HG03135 (cell line): ENCODE measurements around the gene HSD3B2.

Source experiments
- ATAC-seq: cut with Tn5 transposase; IDR thresholded peaks from one replicate; pipeline ENCODE4 v1.9.1; 2021; ENCODE audit warnings: mild to moderate bottlenecking, moderate library complexity; ENCODE audit not compliant: unreplicated experiment

Gene HSD3B2

GRCh38 chr1:119396982-119397381 lies 18.0 kb upstream of the HSD3B2 start:
- no peak for ATAC-seq

GRCh38 chr1:119397986-119398385 lies 17.0 kb upstream of the HSD3B2 start:
- no peak for ATAC-seq

- no peak for ATAC-seq
Measured at GRCh38 chr1:119404736-119405135, 10.2 kb upstream of the HSD3B2 start.

GRCh38 chr1:119409731-119410130 lies 5.2 kb upstream of the HSD3B2 start:
- ATAC-seq = no peak

- ATAC-seq = no peak
Measured at GRCh38 chr1:119410961-119411360, 4.0 kb upstream of the HSD3B2 start.

- no peak for ATAC-seq
Measured at GRCh38 chr1:119416006-119416640, 1.2 kb downstream of the HSD3B2 start.

GRCh38 chr1:119419109-119419508 lies 4.2 kb downstream of the HSD3B2 start:
- no peak for ATAC-seq

GRCh38 chr1:119420638-119421037 lies 5.7 kb downstream of the HSD3B2 start:
- ATAC-seq = no peak

- ATAC-seq = no peak
Measured at GRCh38 chr1:119422631-119423030, 7.7 kb downstream of the HSD3B2 start.

- no peak for ATAC-seq
Measured at GRCh38 chr1:119428991-119429390, 14.0 kb downstream of the HSD3B2 start.

- no peak for ATAC-seq
Measured at GRCh38 chr1:119429687-119430086, 14.7 kb downstream of the HSD3B2 start.

- ATAC-seq = no peak
Measured at GRCh38 chr1:119430486-119430885, 15.5 kb downstream of the HSD3B2 start.

GRCh38 chr1:119431836-119432235 lies 16.9 kb downstream of the HSD3B2 start:
- ATAC-seq = no peak

- no peak for ATAC-seq
Measured at GRCh38 chr1:119435052-119435451, 20.1 kb downstream of the HSD3B2 start.

GRCh38 chr1:119438761-119439160 lies 23.8 kb downstream of the HSD3B2 start:
- no peak for ATAC-seq

- no peak for ATAC-seq
Measured at GRCh38 chr1:119440721-119441307, 25.9 kb downstream of the HSD3B2 start.

GRCh38 chr1:119442756-119443155 lies 27.8 kb downstream of the HSD3B2 start:
- no peak for ATAC-seq

GRCh38 chr1:119446321-119446720 lies 31.4 kb downstream of the HSD3B2 start:
- no peak for ATAC-seq

- no peak for ATAC-seq
Measured at GRCh38 chr1:119447344-119448126, 32.6 kb downstream of the HSD3B2 start.

- no peak for ATAC-seq
Measured at GRCh38 chr1:119448127-119448511, 33.2 kb downstream of the HSD3B2 start.

GRCh38 chr1:119449971-119450370 lies 35.0 kb downstream of the HSD3B2 start:
- ATAC-seq = no peak

- no peak for ATAC-seq
Measured at GRCh38 chr1:119451158-119451557, 36.2 kb downstream of the HSD3B2 start.
